ENCODE data around the gene SPOCK2.

DNA sequence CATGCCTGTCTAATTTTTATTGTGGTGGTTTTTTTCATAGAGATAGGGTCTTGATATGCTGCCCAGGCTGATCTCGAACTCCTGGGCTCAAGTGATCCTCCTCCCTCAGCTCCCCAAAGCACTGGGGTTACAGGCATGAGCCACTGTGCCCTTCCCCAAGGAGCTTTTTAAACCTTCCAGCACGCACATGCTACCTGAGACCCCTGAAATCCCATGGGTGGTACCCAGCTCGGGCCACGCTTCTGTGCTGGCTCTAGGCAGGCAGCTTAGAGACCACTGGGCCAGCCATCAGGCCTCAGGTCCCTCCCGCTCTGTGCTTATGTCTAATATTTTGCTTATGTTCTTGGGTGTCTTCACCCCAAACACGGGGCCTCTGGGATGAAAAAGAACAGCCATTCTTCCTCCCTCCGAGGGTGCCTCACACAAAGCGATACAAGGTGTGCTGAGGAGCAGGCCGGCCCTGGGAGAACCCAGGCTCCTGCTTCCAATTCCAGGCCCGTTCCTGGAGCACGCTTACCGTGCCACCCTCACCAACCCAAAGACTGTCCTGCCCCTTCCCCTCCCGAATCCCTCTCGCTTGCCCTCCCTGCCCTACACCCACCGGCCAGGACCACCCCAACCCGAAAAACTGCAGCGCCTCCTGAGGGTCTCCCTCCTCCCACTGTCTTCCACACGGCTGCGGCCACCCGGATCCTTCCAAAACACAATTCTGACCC is 10.9 kb downstream of the SPOCK2 start:
- no peak for TF ChIP-seq POLR2A (IDR thresholded peaks at IDR 0.05; ENCODE audit: low read depth)
- no peak for TF ChIP-seq EP300 (IDR thresholded peaks at IDR 0.05)
- no peak for TF ChIP-seq POLR2AphosphoS5 (IDR thresholded peaks at IDR 0.05)
- TF ChIP-seq, protein P1, sequence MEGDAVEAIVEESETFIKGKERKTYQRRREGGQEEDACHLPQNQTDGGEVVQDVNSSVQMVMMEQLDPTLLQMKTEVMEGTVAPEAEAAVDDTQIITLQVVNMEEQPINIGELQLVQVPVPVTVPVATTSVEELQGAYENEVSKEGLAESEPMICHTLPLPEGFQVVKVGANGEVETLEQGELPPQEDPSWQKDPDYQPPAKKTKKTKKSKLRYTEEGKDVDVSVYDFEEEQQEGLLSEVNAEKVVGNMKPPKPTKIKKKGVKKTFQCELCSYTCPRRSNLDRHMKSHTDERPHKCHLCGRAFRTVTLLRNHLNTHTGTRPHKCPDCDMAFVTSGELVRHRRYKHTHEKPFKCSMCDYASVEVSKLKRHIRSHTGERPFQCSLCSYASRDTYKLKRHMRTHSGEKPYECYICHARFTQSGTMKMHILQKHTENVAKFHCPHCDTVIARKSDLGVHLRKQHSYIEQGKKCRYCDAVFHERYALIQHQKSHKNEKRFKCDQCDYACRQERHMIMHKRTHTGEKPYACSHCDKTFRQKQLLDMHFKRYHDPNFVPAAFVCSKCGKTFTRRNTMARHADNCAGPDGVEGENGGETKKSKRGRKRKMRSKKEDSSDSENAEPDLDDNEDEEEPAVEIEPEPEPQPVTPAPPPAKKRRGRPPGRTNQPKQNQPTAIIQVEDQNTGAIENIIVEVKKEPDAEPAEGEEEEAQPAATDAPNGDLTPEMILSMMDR (IDR thresholded peaks at IDR 0.05) = no peak

All from esophagus muscularis mucosa (tissue), 4 donors.